Measurements from ENCODE around the gene GNAQ.

GRCh38 chr9:77712533-77713130, 319.0 kb downstream of the GNAQ start:
- TF ChIP-seq CTCF (IDR thresholded peaks at IDR 0.05) (no peak), POLR2AphosphoS5 (IDR thresholded peaks at IDR 0.05) (no peak), POLR2A (IDR thresholded peaks at IDR 0.05) (no peak), EP300 (IDR thresholded peaks at IDR 0.05) (no peak)
